Neural cell (in vitro differentiated cells): ENCODE results near the gene TMEFF2.

Source experiments
- EP300 ChIP-seq: fragments of 450-650 bp; conservative IDR thresholded peaks from 2 replicates; pipeline ENCODE4 v1.6.1; 2014; ENCODE audit warnings: antibody characterized with exemption, mild to moderate bottlenecking, moderate library complexity; ENCODE audit not compliant: poor library complexity, severe bottlenecking
- EZH2 ChIP-seq: fragments of 200-600, 300-800 bp; shearing (Covaris generic), sonication (generic); IDR thresholded peaks from 2 replicates; pipeline ENCODE4 v1.6.1; 2014; ENCODE audit warnings: antibody characterized with exemption, low read length, borderline replicate concordance, mild to moderate bottlenecking; ENCODE audit not compliant: insufficient read depth, poor library complexity, severe bottlenecking
- POLR2AphosphoS5 ChIP-seq: IDR thresholded peaks from 2 replicates; pipeline ENCODE4 v1.6.1; 2012
- TF ChIP-seq, protein P1 (sequence below): fragments of 450-650 bp; IDR thresholded peaks from 2 replicates; pipeline ENCODE4 v1.5.1; 2014; ENCODE audit warnings: antibody characterized with exemption, mild to moderate bottlenecking, moderate library complexity; ENCODE audit not compliant: poor library complexity, severe bottlenecking

DNA sequence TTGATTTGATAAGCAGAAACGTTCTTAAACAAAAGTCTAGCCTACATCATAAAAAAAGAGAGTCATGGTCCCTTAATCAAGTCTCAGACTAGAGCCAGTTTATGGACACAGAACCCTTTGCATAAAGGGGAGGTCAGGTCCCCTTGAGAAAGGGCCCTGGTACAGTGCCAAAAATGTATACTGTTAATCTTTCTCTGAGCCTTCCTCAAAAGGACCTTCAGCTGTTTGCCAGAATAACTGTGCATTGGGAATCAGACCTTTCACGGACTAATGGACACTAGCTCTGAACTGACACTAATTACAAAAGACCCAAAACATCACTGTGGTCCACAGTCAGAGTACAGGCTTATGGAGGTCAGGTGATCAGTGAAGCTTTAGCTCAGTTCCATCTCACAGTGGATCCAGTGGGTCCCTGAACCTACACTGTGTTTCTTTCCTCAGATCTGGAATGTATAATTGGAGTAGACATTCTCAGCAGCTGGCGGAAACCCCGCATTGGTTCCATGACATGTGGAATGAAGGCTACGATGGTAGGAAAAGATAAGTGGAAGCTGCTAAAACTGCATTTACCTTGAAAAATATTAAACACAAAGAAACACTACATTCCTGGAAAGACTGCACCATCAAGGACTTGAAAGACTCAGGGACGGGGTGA is 151.4 kb downstream of the TMEFF2 start:
- TF ChIP-seq, protein P1, sequence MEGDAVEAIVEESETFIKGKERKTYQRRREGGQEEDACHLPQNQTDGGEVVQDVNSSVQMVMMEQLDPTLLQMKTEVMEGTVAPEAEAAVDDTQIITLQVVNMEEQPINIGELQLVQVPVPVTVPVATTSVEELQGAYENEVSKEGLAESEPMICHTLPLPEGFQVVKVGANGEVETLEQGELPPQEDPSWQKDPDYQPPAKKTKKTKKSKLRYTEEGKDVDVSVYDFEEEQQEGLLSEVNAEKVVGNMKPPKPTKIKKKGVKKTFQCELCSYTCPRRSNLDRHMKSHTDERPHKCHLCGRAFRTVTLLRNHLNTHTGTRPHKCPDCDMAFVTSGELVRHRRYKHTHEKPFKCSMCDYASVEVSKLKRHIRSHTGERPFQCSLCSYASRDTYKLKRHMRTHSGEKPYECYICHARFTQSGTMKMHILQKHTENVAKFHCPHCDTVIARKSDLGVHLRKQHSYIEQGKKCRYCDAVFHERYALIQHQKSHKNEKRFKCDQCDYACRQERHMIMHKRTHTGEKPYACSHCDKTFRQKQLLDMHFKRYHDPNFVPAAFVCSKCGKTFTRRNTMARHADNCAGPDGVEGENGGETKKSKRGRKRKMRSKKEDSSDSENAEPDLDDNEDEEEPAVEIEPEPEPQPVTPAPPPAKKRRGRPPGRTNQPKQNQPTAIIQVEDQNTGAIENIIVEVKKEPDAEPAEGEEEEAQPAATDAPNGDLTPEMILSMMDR: no peak
- TF ChIP-seq EZH2 (no peak), POLR2AphosphoS5 (no peak), EP300 (no peak)
